EL (cell line): ENCODE measurements around the gene KCNN4.
"Not testable (repeated sequence)": the region's sequence is repeated elsewhere in the genome, so short reads cannot be mapped to it uniquely, and the experiment has no call there.

Experiments
- DNase-seq: peaks from one replicate; pipeline ENCODE4 v3.0.0-alpha.2; 2016

Gene KCNN4

GRCh38 chr19:43798546-43799409 lies 18.0 kb upstream of the KCNN4 start:
- peak; percentile 27 for DNase-seq

GRCh38 chr19:43798026-43798545 lies 17.3 kb upstream of the KCNN4 start:
- DNase-seq: no peak

- DNase-seq: no peak
These were observed 16.8 kb upstream of the KCNN4 start for GRCh38 chr19:43797556-43797955.

GRCh38 chr19:43797118-43797517 lies 16.3 kb upstream of the KCNN4 start:
- no peak for DNase-seq

GRCh38 chr19:43790587-43790986 lies 9.8 kb upstream of the KCNN4 start:
- no peak for DNase-seq

GRCh38 chr19:43789029-43789428 lies 8.3 kb upstream of the KCNN4 start:
- peak; percentile 32 for DNase-seq

GRCh38 chr19:43786665-43787064 lies 5.9 kb upstream of the KCNN4 start:
- DNase-seq: no peak

GRCh38 chr19:43784981-43785808 lies 4.4 kb upstream of the KCNN4 start:
- peak; percentile 75 for DNase-seq

GRCh38 chr19:43784241-43784980 lies 3.6 kb upstream of the KCNN4 start:
- DNase-seq: peak; percentile 88

- no peak for DNase-seq
These were observed 2.9 kb upstream of the KCNN4 start for GRCh38 chr19:43783636-43784035.

GRCh38 chr19:43782689-43783231 lies 2.0 kb upstream of the KCNN4 start:
- no peak for DNase-seq

- no peak for DNase-seq
These were observed 1.5 kb upstream of the KCNN4 start for GRCh38 chr19:43782311-43782660.

GRCh38 chr19:43781630-43782310 lies 997 bp upstream of the KCNN4 start:
- DNase-seq: no peak

GRCh38 chr19:43779820-43780219 lies 953 bp downstream of the KCNN4 start:
- no peak for DNase-seq

GRCh38 chr19:43779147-43779819 lies 1.5 kb downstream of the KCNN4 start:
- DNase-seq: no peak

GRCh38 chr19:43778651-43779050 lies 2.1 kb downstream of the KCNN4 start:
- no peak for DNase-seq

- peak; percentile 67 for DNase-seq
These were observed 3.5 kb downstream of the KCNN4 start for GRCh38 chr19:43777163-43777695.

GRCh38 chr19:43776286-43776685 lies 4.5 kb downstream of the KCNN4 start:
- DNase-seq: no peak

- DNase-seq: no peak
These were observed 5.4 kb downstream of the KCNN4 start for GRCh38 chr19:43775299-43775890.

GRCh38 chr19:43774940-43775258 lies 5.9 kb downstream of the KCNN4 start:
- not testable (repeated sequence) for DNase-seq
